Measurements from ENCODE around the gene GTF2H4. TPM values are rescaled to one million over a fixed set of nuclear protein-coding genes. Genes with fewer than 3 reads are reported as not detected.

The GTF2H4 gene
- total and polyA plus RNA-seq, 10 of the 15 experiments (the other 5 are each of a cell fraction or from before 2014, with no cell fraction given) = 1.1 to 43.8 (median 18.9) TPM

GRCh38 chr6:30894935-30895334 lies 13.1 kb upstream of the GTF2H4 start (continued):
- no peak for TF ChIP-seq SMC3 (IDR thresholded peaks at IDR 0.05; ENCODE audit: borderline replicate concordance, low read length)
- TF ChIP-seq, protein P1, sequence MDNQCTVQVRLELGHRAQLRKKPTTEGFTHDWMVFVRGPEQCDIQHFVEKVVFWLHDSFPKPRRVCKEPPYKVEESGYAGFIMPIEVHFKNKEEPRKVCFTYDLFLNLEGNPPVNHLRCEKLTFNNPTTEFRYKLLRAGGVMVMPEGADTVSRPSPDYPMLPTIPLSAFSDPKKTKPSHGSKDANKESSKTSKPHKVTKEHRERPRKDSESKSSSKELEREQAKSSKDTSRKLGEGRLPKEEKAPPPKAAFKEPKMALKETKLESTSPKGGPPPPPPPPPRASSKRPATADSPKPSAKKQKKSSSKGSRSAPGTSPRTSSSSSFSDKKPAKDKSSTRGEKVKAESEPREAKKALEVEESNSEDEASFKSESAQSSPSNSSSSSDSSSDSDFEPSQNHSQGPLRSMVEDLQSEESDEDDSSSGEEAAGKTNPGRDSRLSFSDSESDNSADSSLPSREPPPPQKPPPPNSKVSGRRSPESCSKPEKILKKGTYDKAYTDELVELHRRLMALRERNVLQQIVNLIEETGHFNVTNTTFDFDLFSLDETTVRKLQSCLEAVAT (IDR thresholded peaks at IDR 0.05) = no peak

- DNase-seq (ENCODE audit: low read depth, low spot score) (no peak), FAIRE-seq (no peak), ATAC-seq (peak; percentile 48)
- no peaks in the 10 kb centered on the region for H3K9me3 ChIP-seq (replicated peaks; ENCODE audit: control insufficient read depth, insufficient read depth, low read length)
- no peaks in the 10 kb centered on the region for H4K20me1 ChIP-seq (ENCODE audit: control insufficient read depth, insufficient read depth)
- ChIA-PET RAD21 (ENCODE audit: unreplicated experiment) (interaction anchor here (0.6 to 1.1 kb wide), 3 partner anchors 12 to 18 kb away, joined by 3 to 8 read pairs (median 5); partner anchors contain the start of genes GTF2H4 and VARS2), CTCF (interaction anchor here (0.8 to 1.8 kb wide), 5 partner anchors 9 to 412 kb away, joined by 3 to 6 read pairs (median 4); partner anchors contain the start of gene VARS2), POLR2A (interaction anchor here (0.8 to 1.1 kb wide), 3 partner anchors 9 to 74 kb away, joined by 3 to 5 read pairs (median 3); partner anchors contain the start of gene DDR1), SMC1A (ENCODE audit: uncharacterized antibody, unreplicated experiment) (interaction anchor here (1.2 to 2.0 kb wide), 5 partner anchors 11 to 166 kb away, joined by 3 to 5 read pairs (median 5); no protein-coding TSS in a partner anchor)
- intact Hi-C loops (cut with micrococcal nuclease; ENCODE audit: unreplicated experiment) (no loop called here), in situ Hi-C loops (cut with MboI) (no loop called here)
- H3K79me2 ChIP-seq (ENCODE audit: control insufficient read depth, insufficient read depth, low read length) = no peaks in the 10 kb centered on the region
- no peak overlapping the region for H3K4me2 ChIP-seq (ENCODE audit: control insufficient read depth, insufficient read depth)
- H3K27ac ChIP-seq (ENCODE audit: control insufficient read depth, insufficient read depth) = no peak overlapping the region
- peaks cover 4 to 13% of the 10 kb centered on the region in 2 experiments; a peak in 3 of 4 replicates for H3K36me3 ChIP-seq (ENCODE audit: control insufficient read depth in 2 of 2, insufficient read depth in 2 of 2, low read length in 1 of 2)
- 45% methylated on average over 10 of the region's 10 CpGs for WGBS (ENCODE audit: insufficient coverage, insufficient replicate concordance, low lambda C conversion rate, missing lambda C conversion rate)
- BruUV-seq (replicated peaks) = no TSS peak
- no peak overlapping the region for H3K4me3 ChIP-seq
- TF ChIP-seq HDAC2 (IDR thresholded peaks at IDR 0.05) (no peak), EP300 (IDR thresholded peaks at IDR 0.05; ENCODE audit: borderline replicate concordance in 1 of 2, control insufficient read depth in 1 of 2, low read depth in 2 of 2, low read length in 2 of 2) (no peak), FOS (IDR thresholded peaks at IDR 0.05; ENCODE audit: borderline replicate concordance, extremely low read depth, insufficient read length) (no peak), HCFC1 (IDR thresholded peaks at IDR 0.05; ENCODE audit: low read length) (no peak), PAX8 (IDR thresholded peaks at IDR 0.05) (no peak), TCF12 (IDR thresholded peaks at IDR 0.05; ENCODE audit: low read depth, low read length) (no peak)
- H3K4me1 ChIP-seq (ENCODE audit: control insufficient read depth, insufficient read depth, low read length) = peaks cover 4% of the 10 kb centered on the region
- no peak overlapping the region for H3K9ac ChIP-seq (ENCODE audit: control insufficient read depth, insufficient read depth, low read length)
- H2AFZ ChIP-seq (ENCODE audit: control insufficient read depth, low read depth, low read length) = no peak overlapping the region
- H3K27me3 ChIP-seq (replicated peaks in 1 of 2; ENCODE audit: control insufficient read depth in 2 of 2, insufficient read depth in 2 of 2, low read length in 1 of 2) = no peaks in the 10 kb centered on the region
Observed at GRCh38 chr6:30895343-30895742, 12.7 kb upstream of the GTF2H4 start.
